Measurements from ENCODE around the gene DLST. TPM values are rescaled to one million over a fixed set of nuclear protein-coding genes. Genes with fewer than 3 reads are reported as not detected.

The DLST gene
- total RNA-seq, 5 donors from 2014 or later (not counting 1 experiment from before 2014, with no cell fraction given) = 88.3 to 128 (median 102) TPM

- Histone ChIP-seq H3K4me3 (ENCODE audit: control insufficient read depth in 1 of 2, extremely low read depth in 1 of 2, low read length in 1 of 2) (no peak overlapping the region), H3K27me3 (replicated peaks in 1 of 2; ENCODE audit: control insufficient read depth in 2 of 2, extremely low read depth in 1 of 2, insufficient read depth in 2 of 2, low read length in 1 of 2) (peaks cover 0 to 25% of the 10 kb centered on the region in 2 experiments), H3K36me3 (ENCODE audit: control insufficient read depth in 2 of 2, extremely low read depth in 1 of 2, insufficient read depth in 1 of 2, low read length in 1 of 2) (no peaks in the 10 kb centered on the region), H3K9me3 (no peaks in the 10 kb centered on the region), H3K4me1 (ENCODE audit: control insufficient read depth in 1 of 2, extremely low read depth in 1 of 2, insufficient read depth in 2 of 2, low read length in 2 of 2) (peaks cover 4 to 25% of the 10 kb centered on the region in 2 experiments), H3K27ac (ENCODE audit: low read length) (no peak overlapping the region)
- Mint-ChIP-seq H3K27ac (no peak overlapping the region), H3K36me3 (no peaks in the 10 kb centered on the region), H3K4me3 (no peak overlapping the region), H3K4me1 (peaks cover 21 to 27% (median 26%) of the 10 kb centered on the region in 3 donors), H3K9me3 (no peaks in the 10 kb centered on the region), H3K27me3 (peaks cover 2 to 5% of the 10 kb centered on the region in 2 donors)
- no peak for ATAC-seq (replicated peaks in 1 of 4)
- no peak for DNase-seq
- CTCF ChIA-PET = interaction anchor here in 1 of 2 donors (1.4 kb wide), 1 partner anchor 25 kb away, joined by 6 read pairs; no protein-coding TSS in a partner anchor
- POLR2A ChIA-PET = interaction anchor here in 1 of 2 donors (0.6 kb wide), 1 partner anchor 57 kb away, joined by 4 read pairs; no protein-coding TSS in a partner anchor
- WGBS (ENCODE audit: insufficient coverage) = 49% methylated on average over 5 of the region's 5 CpGs
These were observed 65.1 kb downstream of the DLST start for GRCh38 chr14:74946659-74947281.

GRCh38 chr14:74947353-74948227 is 65.9 kb downstream of the DLST start:
- H3K9me3 Mint-ChIP-seq = no peaks in the 10 kb centered on the region
- no peak overlapping the region for H3K4me3 Mint-ChIP-seq
- Histone ChIP-seq H3K36me3 (ENCODE audit: control insufficient read depth in 2 of 2, extremely low read depth in 1 of 2, insufficient read depth in 1 of 2, low read length in 1 of 2) (no peaks in the 10 kb centered on the region), H3K9me3 (no peaks in the 10 kb centered on the region), H3K4me1 (ENCODE audit: control insufficient read depth in 1 of 2, extremely low read depth in 1 of 2, insufficient read depth in 2 of 2, low read length in 2 of 2) (peaks cover under 1 to 16% of the 10 kb centered on the region in 2 experiments), H3K27me3 (replicated peaks in 1 of 2; ENCODE audit: control insufficient read depth in 2 of 2, extremely low read depth in 1 of 2, insufficient read depth in 2 of 2, low read length in 1 of 2) (peaks cover 0 to 33% of the 10 kb centered on the region in 2 experiments), H3K27ac (ENCODE audit: low read length) (no peak overlapping the region), H3K4me3 (ENCODE audit: control insufficient read depth in 1 of 2, extremely low read depth in 1 of 2, low read length in 1 of 2) (no peak overlapping the region)
- peaks cover 3 to 6% of the 10 kb centered on the region in 2 donors for H3K27me3 Mint-ChIP-seq
- no peak overlapping the region for H3K27ac Mint-ChIP-seq
- no peaks in the 10 kb centered on the region for H3K36me3 Mint-ChIP-seq
- ATAC-seq (replicated peaks in 1 of 4) (no peak), DNase-seq (no peak)
- ChIA-PET CTCF (interaction anchor here in 1 of 2 donors (1.4 to 2.2 kb wide), 2 partner anchors 26 to 141 kb away, joined by 5 to 6 read pairs; no protein-coding TSS in a partner anchor), POLR2A (no interaction called here)
- WGBS (ENCODE audit: insufficient coverage) = 72% methylated on average over 5 of the region's 13 CpGs
- H3K4me1 Mint-ChIP-seq = peaks cover 15 to 18% (median 18%) of the 10 kb centered on the region in 3 donors

- ATAC-seq (replicated peaks in 1 of 4) = no peak
- Histone ChIP-seq H3K4me3 (ENCODE audit: control insufficient read depth in 1 of 2, extremely low read depth in 1 of 2, low read length in 1 of 2) (no peak overlapping the region), H3K27me3 (replicated peaks in 1 of 2; ENCODE audit: control insufficient read depth in 2 of 2, extremely low read depth in 1 of 2, insufficient read depth in 2 of 2, low read length in 1 of 2) (peaks cover 0 to 42% of the 10 kb centered on the region in 2 experiments), H3K4me1 (ENCODE audit: control insufficient read depth in 1 of 2, extremely low read depth in 1 of 2, insufficient read depth in 2 of 2, low read length in 2 of 2) (peaks cover 0 to 11% of the 10 kb centered on the region in 2 experiments), H3K36me3 (ENCODE audit: control insufficient read depth in 2 of 2, extremely low read depth in 1 of 2, insufficient read depth in 1 of 2, low read length in 1 of 2) (no peaks in the 10 kb centered on the region), H3K27ac (ENCODE audit: low read length) (no peak overlapping the region), H3K9me3 (no peaks in the 10 kb centered on the region)
- H3K9me3 Mint-ChIP-seq = no peaks in the 10 kb centered on the region
- H3K4me3 Mint-ChIP-seq = no peak overlapping the region
- H3K27ac Mint-ChIP-seq = no peak overlapping the region
- ChIA-PET POLR2A (interaction anchor here in 1 of 2 donors (0.5 to 0.6 kb wide), 2 partner anchors 145 to 330 kb away, joined by 3 read pairs; partner anchors contain the start of gene FOS), CTCF (interaction anchor here in 1 of 2 donors (1.4 to 2.2 kb wide), 2 partner anchors 27 to 140 kb away, joined by 5 to 6 read pairs; no protein-coding TSS in a partner anchor)
- 90% methylated on average over 8 of the region's 23 CpGs for WGBS (ENCODE audit: insufficient coverage)
- H3K36me3 Mint-ChIP-seq = no peaks in the 10 kb centered on the region
- no peak for DNase-seq
- peaks cover 7 to 10% (median 9%) of the 10 kb centered on the region in 3 donors for H3K4me1 Mint-ChIP-seq
- peaks cover 8 to 10% of the 10 kb centered on the region in 2 donors for H3K27me3 Mint-ChIP-seq
These were observed 66.8 kb downstream of the DLST start for GRCh38 chr14:74948228-74949175.

- H3K4me3 Mint-ChIP-seq = no peak overlapping the region
- no peak overlapping the region for H3K4me3 ChIP-seq (ENCODE audit: control insufficient read depth in 1 of 2, extremely low read depth in 1 of 2, low read length in 1 of 2)
- peaks cover 0 to 49% of the 10 kb centered on the region in 2 experiments for H3K27me3 ChIP-seq (replicated peaks in 1 of 2; ENCODE audit: control insufficient read depth in 2 of 2, extremely low read depth in 1 of 2, insufficient read depth in 2 of 2, low read length in 1 of 2)
- H3K9me3 ChIP-seq = no peaks in the 10 kb centered on the region
- ChIA-PET CTCF (interaction anchor here (0.6 to 2.2 kb wide), 2 partner anchors 8 to 139 kb away, joined by 3 to 5 read pairs; no protein-coding TSS in a partner anchor), POLR2A (interaction anchor here in 1 of 2 donors (0.5 kb wide), 1 partner anchor 144 kb away, joined by 3 read pairs; no protein-coding TSS in a partner anchor)
- H3K9me3 Mint-ChIP-seq = no peaks in the 10 kb centered on the region
- H3K36me3 ChIP-seq (ENCODE audit: control insufficient read depth in 2 of 2, extremely low read depth in 1 of 2, insufficient read depth in 1 of 2, low read length in 1 of 2) = no peaks in the 10 kb centered on the region
- H3K27ac Mint-ChIP-seq = no peak overlapping the region
- H3K4me1 Mint-ChIP-seq = peaks cover 7 to 9% (median 8%) of the 10 kb centered on the region in 3 donors
- peaks cover 0 to 11% of the 10 kb centered on the region in 2 experiments for H3K4me1 ChIP-seq (ENCODE audit: control insufficient read depth in 1 of 2, extremely low read depth in 1 of 2, insufficient read depth in 2 of 2, low read length in 2 of 2)
- 89% methylated on average over 15 of the region's 16 CpGs for WGBS (ENCODE audit: insufficient coverage)
- no peak overlapping the region for H3K27ac ChIP-seq (ENCODE audit: low read length)
- H3K36me3 Mint-ChIP-seq = no peaks in the 10 kb centered on the region
- H3K27me3 Mint-ChIP-seq = peaks cover 11 to 12% of the 10 kb centered on the region in 2 donors
- ATAC-seq (replicated peaks in 1 of 4) (no peak), DNase-seq (no peak)
These were observed 67.5 kb downstream of the DLST start for GRCh38 chr14:74949191-74949601.

- no peaks in the 10 kb centered on the region for H3K36me3 Mint-ChIP-seq
- peaks cover 11 to 12% of the 10 kb centered on the region in 2 donors for H3K27me3 Mint-ChIP-seq
- Histone ChIP-seq H3K9me3 (no peaks in the 10 kb centered on the region), H3K27me3 (replicated peaks in 1 of 2; ENCODE audit: control insufficient read depth in 2 of 2, extremely low read depth in 1 of 2, insufficient read depth in 2 of 2, low read length in 1 of 2) (peaks cover 0 to 58% of the 10 kb centered on the region in 2 experiments), H3K36me3 (ENCODE audit: control insufficient read depth in 2 of 2, extremely low read depth in 1 of 2, insufficient read depth in 1 of 2, low read length in 1 of 2) (no peaks in the 10 kb centered on the region), H3K27ac (ENCODE audit: low read length) (no peak overlapping the region), H3K4me3 (ENCODE audit: control insufficient read depth in 1 of 2, extremely low read depth in 1 of 2, low read length in 1 of 2) (no peak overlapping the region), H3K4me1 (ENCODE audit: control insufficient read depth in 1 of 2, extremely low read depth in 1 of 2, insufficient read depth in 2 of 2, low read length in 2 of 2) (peaks cover 0 to 18% of the 10 kb centered on the region in 2 experiments)
- H3K4me3 Mint-ChIP-seq = no peak overlapping the region
- no peaks in the 10 kb centered on the region for H3K9me3 Mint-ChIP-seq
- DNase-seq = no peak
- WGBS (ENCODE audit: insufficient coverage) = 77% methylated on average over 14 of the region's 17 CpGs
- H3K27ac Mint-ChIP-seq = no peak overlapping the region
- no peak for ATAC-seq (replicated peaks in 1 of 4)
- H3K4me1 Mint-ChIP-seq = peaks cover 7 to 9% (median 8%) of the 10 kb centered on the region in 3 donors
- ChIA-PET POLR2A (no interaction called here), CTCF (interaction anchor here (0.6 to 2.2 kb wide), 2 partner anchors 9 to 139 kb away, joined by 3 to 5 read pairs; no protein-coding TSS in a partner anchor)
These were observed 68.3 kb downstream of the DLST start for GRCh38 chr14:74949859-74950573.
